ENCODE results near the gene FMNL2. TPM values are rescaled to one million over a fixed set of nuclear protein-coding genes. Genes with fewer than 3 reads are reported as not detected.

Gene FMNL2
- total and polyA plus RNA-seq, 4 donors, result 1.5 to 9.3 (median 5.1) TPM

DNA sequence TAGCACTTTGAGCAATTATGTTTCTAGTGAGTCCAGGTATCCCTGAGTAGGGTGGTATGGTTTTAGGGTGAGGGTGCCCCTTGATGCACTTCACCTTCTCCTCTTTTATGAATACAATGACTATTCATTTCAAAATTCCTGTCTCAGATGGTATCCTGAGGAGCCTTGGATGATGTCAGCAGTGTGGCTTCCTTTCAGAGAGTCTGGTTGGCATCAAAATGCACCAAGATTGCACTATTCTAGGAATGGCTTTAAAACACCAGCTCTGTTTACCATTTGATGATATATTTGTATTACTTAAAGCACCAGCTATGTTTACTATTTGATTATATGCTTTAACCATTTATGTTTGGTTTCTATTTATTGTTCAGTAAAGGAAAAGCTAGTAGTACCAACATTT is 141.0 kb downstream of the FMNL2 start (continued):
- TF ChIP-seq, protein P1, sequence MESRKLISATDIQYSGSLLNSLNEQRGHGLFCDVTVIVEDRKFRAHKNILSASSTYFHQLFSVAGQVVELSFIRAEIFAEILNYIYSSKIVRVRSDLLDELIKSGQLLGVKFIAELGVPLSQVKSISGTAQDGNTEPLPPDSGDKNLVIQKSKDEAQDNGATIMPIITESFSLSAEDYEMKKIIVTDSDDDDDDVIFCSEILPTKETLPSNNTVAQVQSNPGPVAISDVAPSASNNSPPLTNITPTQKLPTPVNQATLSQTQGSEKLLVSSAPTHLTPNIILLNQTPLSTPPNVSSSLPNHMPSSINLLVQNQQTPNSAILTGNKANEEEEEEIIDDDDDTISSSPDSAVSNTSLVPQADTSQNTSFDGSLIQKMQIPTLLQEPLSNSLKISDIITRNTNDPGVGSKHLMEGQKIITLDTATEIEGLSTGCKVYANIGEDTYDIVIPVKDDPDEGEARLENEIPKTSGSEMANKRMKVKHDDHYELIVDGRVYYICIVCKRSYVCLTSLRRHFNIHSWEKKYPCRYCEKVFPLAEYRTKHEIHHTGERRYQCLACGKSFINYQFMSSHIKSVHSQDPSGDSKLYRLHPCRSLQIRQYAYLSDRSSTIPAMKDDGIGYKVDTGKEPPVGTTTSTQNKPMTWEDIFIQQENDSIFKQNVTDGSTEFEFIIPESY (IDR thresholded peaks at IDR 0.05), result no peak
- TF ChIP-seq SP1 (IDR thresholded peaks at IDR 0.05), result no peak

DNA sequence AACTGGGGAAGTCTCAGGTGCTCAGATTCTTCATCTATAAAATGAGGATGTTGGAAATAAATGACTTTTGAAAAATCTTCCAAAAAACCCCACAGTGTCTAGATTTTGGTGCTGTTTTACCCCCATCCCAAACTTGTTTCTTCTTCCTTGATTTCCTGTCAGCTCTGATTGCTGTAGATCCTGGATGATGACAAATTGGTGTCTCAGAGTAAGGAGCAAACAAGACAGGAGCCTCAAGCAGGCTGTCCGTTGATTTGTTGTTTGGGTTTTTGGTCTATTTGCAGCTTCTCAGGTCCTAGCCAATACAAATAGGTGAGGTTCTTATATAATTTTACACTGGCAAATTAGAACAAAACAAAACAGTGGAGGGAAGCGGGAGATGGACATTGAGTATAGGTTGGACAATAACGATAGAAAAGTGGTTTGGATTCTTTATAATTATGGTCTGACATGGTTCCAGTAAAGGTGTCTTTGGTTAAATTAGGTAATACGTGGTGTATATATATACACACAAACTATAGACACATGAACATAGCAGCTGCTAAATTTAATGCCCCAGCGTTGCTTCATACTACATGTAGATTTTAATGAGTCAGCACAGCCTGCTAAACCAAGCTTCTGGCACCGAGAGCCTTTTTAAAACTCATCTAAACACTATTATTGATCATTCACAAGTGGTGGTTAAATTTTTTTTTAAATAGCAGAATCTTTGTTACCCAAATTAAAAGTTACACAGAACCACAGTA is 142.5 kb downstream of the FMNL2 start:
- no peaks in the 10 kb centered on the region for H3K9me3 ChIP-seq (ENCODE audit: control insufficient read depth in 4 of 4, low read length in 3 of 4)
- H3K27ac ChIP-seq (ENCODE audit: low read depth in 1 of 2, low read length in 2 of 2), result no peak overlapping the region
- no peak for TF ChIP-seq FOXA2 (IDR thresholded peaks at IDR 0.05)
- no peak for TF ChIP-seq TAF1 (conservative IDR thresholded peaks at IDR 0.05)
- TF ChIP-seq HNF4G (IDR thresholded peaks at IDR 0.05), result no peak
- TF ChIP-seq FOXA1 (IDR thresholded peaks at IDR 0.05), result no peak
- TF ChIP-seq, protein P2, sequence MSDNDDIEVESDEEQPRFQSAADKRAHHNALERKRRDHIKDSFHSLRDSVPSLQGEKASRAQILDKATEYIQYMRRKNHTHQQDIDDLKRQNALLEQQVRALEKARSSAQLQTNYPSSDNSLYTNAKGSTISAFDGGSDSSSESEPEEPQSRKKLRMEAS (IDR thresholded peaks at IDR 0.05), result no peak
- TF ChIP-seq JUND (IDR thresholded peaks at IDR 0.05), result no peak
- TF ChIP-seq, protein P3, sequence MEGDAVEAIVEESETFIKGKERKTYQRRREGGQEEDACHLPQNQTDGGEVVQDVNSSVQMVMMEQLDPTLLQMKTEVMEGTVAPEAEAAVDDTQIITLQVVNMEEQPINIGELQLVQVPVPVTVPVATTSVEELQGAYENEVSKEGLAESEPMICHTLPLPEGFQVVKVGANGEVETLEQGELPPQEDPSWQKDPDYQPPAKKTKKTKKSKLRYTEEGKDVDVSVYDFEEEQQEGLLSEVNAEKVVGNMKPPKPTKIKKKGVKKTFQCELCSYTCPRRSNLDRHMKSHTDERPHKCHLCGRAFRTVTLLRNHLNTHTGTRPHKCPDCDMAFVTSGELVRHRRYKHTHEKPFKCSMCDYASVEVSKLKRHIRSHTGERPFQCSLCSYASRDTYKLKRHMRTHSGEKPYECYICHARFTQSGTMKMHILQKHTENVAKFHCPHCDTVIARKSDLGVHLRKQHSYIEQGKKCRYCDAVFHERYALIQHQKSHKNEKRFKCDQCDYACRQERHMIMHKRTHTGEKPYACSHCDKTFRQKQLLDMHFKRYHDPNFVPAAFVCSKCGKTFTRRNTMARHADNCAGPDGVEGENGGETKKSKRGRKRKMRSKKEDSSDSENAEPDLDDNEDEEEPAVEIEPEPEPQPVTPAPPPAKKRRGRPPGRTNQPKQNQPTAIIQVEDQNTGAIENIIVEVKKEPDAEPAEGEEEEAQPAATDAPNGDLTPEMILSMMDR (IDR thresholded peaks at IDR 0.05; ENCODE audit: low read depth, low read length, missing input control), result no peak
- TF ChIP-seq, protein P1 (IDR thresholded peaks at IDR 0.05), result no peak
- no peak for TF ChIP-seq RXRA (IDR thresholded peaks at IDR 0.05)
- no peak for TF ChIP-seq SP1 (IDR thresholded peaks at IDR 0.05)
- no peak for TF ChIP-seq YY1 (IDR thresholded peaks at IDR 0.05)
- TF ChIP-seq EGR1 (IDR thresholded peaks at IDR 0.05; ENCODE audit: low read depth in 2 of 2), result no peak
- TF ChIP-seq GABPA (IDR thresholded peaks at IDR 0.05 in 1 of 2, conservative IDR thresholded peaks at IDR 0.05 in 1 of 2), result no peak
- TF ChIP-seq, protein P4, sequence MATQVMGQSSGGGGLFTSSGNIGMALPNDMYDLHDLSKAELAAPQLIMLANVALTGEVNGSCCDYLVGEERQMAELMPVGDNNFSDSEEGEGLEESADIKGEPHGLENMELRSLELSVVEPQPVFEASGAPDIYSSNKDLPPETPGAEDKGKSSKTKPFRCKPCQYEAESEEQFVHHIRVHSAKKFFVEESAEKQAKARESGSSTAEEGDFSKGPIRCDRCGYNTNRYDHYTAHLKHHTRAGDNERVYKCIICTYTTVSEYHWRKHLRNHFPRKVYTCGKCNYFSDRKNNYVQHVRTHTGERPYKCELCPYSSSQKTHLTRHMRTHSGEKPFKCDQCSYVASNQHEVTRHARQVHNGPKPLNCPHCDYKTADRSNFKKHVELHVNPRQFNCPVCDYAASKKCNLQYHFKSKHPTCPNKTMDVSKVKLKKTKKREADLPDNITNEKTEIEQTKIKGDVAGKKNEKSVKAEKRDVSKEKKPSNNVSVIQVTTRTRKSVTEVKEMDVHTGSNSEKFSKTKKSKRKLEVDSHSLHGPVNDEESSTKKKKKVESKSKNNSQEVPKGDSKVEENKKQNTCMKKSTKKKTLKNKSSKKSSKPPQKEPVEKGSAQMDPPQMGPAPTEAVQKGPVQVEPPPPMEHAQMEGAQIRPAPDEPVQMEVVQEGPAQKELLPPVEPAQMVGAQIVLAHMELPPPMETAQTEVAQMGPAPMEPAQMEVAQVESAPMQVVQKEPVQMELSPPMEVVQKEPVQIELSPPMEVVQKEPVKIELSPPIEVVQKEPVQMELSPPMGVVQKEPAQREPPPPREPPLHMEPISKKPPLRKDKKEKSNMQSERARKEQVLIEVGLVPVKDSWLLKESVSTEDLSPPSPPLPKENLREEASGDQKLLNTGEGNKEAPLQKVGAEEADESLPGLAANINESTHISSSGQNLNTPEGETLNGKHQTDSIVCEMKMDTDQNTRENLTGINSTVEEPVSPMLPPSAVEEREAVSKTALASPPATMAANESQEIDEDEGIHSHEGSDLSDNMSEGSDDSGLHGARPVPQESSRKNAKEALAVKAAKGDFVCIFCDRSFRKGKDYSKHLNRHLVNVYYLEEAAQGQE (IDR thresholded peaks at IDR 0.05), result no peak
- TF ChIP-seq HNF4A (conservative IDR thresholded peaks at IDR 0.05), result no peak
- no peak for TF ChIP-seq RAD21 (IDR thresholded peaks at IDR 0.05)
- no peak overlapping the region for H3K4me3 ChIP-seq (ENCODE audit: low read depth in 1 of 3, low read length in 3 of 3)
- no peaks in the 10 kb centered on the region for H3K27me3 ChIP-seq (ENCODE audit: control insufficient read depth in 4 of 4, insufficient read depth in 4 of 4, low read length in 3 of 4)
- no peak for DNase-seq (ENCODE audit: low spot score)
- 64% methylated on average over 6 of the region's 6 CpGs for WGBS
- H3K4me1 ChIP-seq (ENCODE audit: control insufficient read depth in 4 of 4, insufficient read depth in 4 of 4, low read length in 3 of 4), result peaks cover under 1 to 22% (median 8%) of the 10 kb centered on the region in 4 donors
- H3K36me3 ChIP-seq (ENCODE audit: control insufficient read depth in 4 of 4, insufficient read depth in 3 of 4, low read depth in 1 of 4, low read length in 3 of 4), result no peaks in the 10 kb centered on the region
- no peak overlapping the region for H3K9ac ChIP-seq (ENCODE audit: low read depth in 1 of 2, low read length in 2 of 2)
